ENCODE results near the gene ZNF559. TPM values are rescaled to one million over a fixed set of nuclear protein-coding genes. Genes with fewer than 3 reads are reported as not detected.

ZNF559 gene
- total and polyA plus RNA-seq, 11 donors = 12.3 to 23.4 (median 15.2) TPM

- TF ChIP-seq CTCF (IDR thresholded peaks at IDR 0.05) (no peak), POLR2A (IDR thresholded peaks at IDR 0.05) (no peak)
- no peak overlapping the region for H3K4me3 ChIP-seq
Observed at GRCh38 chr19:9296336-9296735, 27.6 kb upstream of the ZNF559 start.

DNA sequence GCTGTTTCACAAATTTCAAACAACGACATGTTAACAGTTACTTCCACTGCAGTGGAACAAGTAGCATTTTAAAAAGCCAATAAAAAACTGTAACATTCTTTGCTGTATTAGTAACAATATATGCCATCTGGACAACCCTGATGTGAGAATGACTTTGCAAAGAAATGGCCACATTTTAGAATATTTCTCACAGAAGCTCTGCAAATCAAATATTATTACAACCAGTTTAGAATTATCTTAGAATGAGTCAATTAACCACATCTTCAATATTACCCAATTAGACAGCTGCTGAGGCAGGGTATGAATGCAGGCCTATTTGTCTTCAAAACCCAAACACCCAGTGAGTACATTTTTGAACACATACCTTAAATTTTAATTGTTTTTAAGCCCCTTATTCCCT lies 17.5 kb upstream of the ZNF559 start:
- intact Hi-C loops (cut with DNase I) = loop anchor here in 2 of 10 donors (5.0 to 10.0 kb wide), 3 partner anchors 162 to 231 kb away; partner anchors contain the start of genes ZNF426 (in 2 of the 2) and ZNF317 (in 1 of the 2)
- WGBS, 4 donors = 96 to 100% (median 96%) methylated on average over 1 of the region's 1 CpG
- TF ChIP-seq CTCF (IDR thresholded peaks at IDR 0.05) (no peak), POLR2A (IDR thresholded peaks at IDR 0.05) (no peak)

More at GRCh38 chr19:9296336-9296735, 27.6 kb upstream of the ZNF559 start:
- Histone ChIP-seq H3K36me3 (peaks cover 18 to 100% (median 68%) of the 10 kb centered on the region in 9 donors), H3K27me3 (no peaks in the 10 kb centered on the region), H3K27ac (no peak overlapping the region), H3K9me3 (peaks cover 6 to 100% (median 96%) of the 10 kb centered on the region in 12 donors), H3K4me1 (no peaks in the 10 kb centered on the region)
- ATAC-seq (no peak), DNase-seq (no peak)
- intact Hi-C loops (cut with DNase I) = no loop called here
- 64 to 80% (median 75%) methylated on average over 2 of the region's 2 CpGs for WGBS, 4 donors

DNA sequence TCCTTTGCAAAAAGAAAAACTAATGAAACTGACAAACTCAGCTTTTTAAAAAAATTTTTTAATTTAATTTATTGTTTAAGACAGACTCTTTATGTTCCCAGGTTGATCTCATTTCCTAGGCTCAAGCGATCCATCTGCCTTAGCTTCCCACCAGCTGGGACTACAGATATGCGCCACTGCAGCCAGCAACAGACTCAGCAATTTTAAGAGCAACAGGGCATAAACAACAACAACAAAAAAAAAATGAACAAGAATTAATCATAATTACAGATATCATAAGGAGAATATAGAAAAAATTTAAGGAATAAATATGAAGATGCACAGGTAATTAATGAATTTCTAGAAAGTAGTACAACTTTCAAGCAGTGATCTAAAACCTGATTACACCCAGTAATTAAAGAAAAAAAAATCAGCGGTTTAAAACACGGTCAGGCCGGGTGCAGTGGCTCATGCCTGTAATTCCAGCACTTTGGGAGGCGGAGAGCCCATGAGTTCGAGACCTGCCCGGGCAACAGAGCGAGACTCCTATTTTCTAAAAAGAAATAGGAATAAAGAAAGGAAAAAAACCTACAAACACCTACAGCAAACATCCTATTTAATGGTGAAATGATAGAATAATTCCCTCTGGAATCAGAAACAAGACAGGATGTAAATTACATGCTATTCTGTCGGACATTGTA lies 15.7 kb upstream of the ZNF559 start:
- no peaks in the 10 kb centered on the region for H3K27me3 ChIP-seq
- H3K4me3 ChIP-seq = peak overlapping the region in 11 of 12 donors; percentile 50 to 99 (median 97)
- DNase-seq (no peak), ATAC-seq (no peak)
- peaks cover 0 to 24% (median 11%) of the 10 kb centered on the region in 12 donors for H3K4me1 ChIP-seq
- 62 to 72% (median 63%) methylated on average over 10 of the region's 10 CpGs for WGBS, 4 donors
- intact Hi-C loops (cut with DNase I) = loop anchor here in 3 of 10 donors (2.0 to 10.0 kb wide), 4 partner anchors 163 to 313 kb away; partner anchors contain the start of genes ZNF426 (in 2 of the 3), ZNF317 (in 1 of the 3) and ZNF561 (in 1 of the 3)
- peaks cover 0 to 13% (median 0%) of the 10 kb centered on the region in 12 donors for H3K9me3 ChIP-seq
- peaks cover 4 to 29% (median 18%) of the 10 kb centered on the region in 9 donors for H3K36me3 ChIP-seq
- no peak for TF ChIP-seq POLR2A (IDR thresholded peaks at IDR 0.05)
- no peak overlapping the region for H3K27ac ChIP-seq

More for the DNA sequence above, 17.5 kb upstream of the ZNF559 start:
- no peaks in the 10 kb centered on the region for H3K27me3 ChIP-seq
- H3K27ac ChIP-seq = no peak overlapping the region
- ATAC-seq (no peak), DNase-seq (no peak)
- H3K4me1 ChIP-seq = peaks cover 0 to 24% (median 11%) of the 10 kb centered on the region in 12 donors
- peaks cover 0 to 30% (median 7%) of the 10 kb centered on the region in 12 donors for H3K9me3 ChIP-seq
- H3K36me3 ChIP-seq = peaks cover 8 to 47% (median 35%) of the 10 kb centered on the region in 9 donors
- no peak overlapping the region for H3K4me3 ChIP-seq

DNA sequence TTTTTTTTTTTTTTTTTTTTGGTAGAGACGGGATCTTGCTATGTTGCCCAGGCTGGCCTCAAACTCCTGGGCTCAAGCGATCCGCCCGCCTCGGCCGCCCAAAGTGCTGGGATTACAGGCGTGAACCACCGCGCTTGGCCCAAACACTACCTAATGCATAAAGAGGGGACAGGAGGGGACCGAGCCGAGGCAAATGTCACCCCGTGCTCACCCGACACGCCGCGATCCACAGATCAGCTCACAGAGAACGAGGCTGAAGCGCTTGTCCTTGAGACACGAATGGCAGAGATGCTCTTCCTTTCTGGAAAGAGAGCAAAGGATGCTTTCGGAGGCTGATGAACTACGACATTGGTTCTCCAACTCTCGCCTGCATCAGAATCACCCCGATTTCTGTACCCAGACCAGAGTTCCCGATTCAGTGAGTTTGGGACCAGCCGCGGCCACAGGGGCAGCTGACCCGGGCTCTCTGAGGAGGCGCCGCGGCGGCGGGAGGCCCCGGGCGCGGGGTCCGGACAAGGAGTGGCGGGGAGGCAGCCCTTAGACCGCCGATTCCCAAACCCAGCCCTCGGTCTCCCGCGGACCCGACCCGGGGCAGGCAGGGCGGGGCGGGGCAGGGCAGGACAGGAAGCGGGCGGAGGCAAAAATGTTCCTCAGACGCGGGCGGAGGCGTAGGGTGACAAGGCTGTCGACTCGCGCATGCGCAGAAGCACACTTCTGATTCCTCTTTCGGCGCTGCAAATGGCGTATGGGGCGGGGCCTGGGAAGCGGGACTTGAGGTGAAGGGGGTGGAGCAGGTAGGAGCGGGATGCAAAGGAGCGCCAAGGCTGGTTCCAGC lies 14.6 kb upstream of the ZNF559 start, which contains the start of gene ZNF699:
ZNF699 (minus strand) TSS at position 700 of the 835 bp plus-strand sequence. CDS start 4,719 bp downstream, outside the sequence.
- 0 to 1% (median 1%) methylated on average over 36 to 63 of the region's 63 CpGs for WGBS, 4 donors
- Histone ChIP-seq H3K9me3 (peaks cover 0 to 3% (median 0%) of the 10 kb centered on the region in 12 donors), H3K36me3 (peaks cover 3 to 18% (median 6%) of the 10 kb centered on the region in 9 donors), H3K27me3 (no peaks in the 10 kb centered on the region), H3K4me3 (peak within 1 kb of the TSS; percentile 50 to 99 (median 96)), H3K27ac (peak within 1 kb of the TSS; percentile 89 to 99 (median 96)), H3K4me1 (peaks cover 0 to 24% (median 11%) of the 10 kb centered on the region in 12 donors)
- TF ChIP-seq CTCF (IDR thresholded peaks at IDR 0.05) = no peak
- peak in 1 of 2 donors; percentile 83 for TF ChIP-seq POLR2A (IDR thresholded peaks at IDR 0.05)
- DNase-seq = peak; percentile 99 to 100 (median 99)
- intact Hi-C loops (cut with DNase I) = loop anchor here in 3 of 10 donors (1.0 to 10.0 kb wide), 5 partner anchors 15 to 311 kb away; partner anchors contain the start of genes ZNF426 (in 2 of the 3), ZNF559 (in 2 of the 3), ZNF317 (in 1 of the 3) and ZNF561 (in 1 of the 3)
- ATAC-seq = peak; percentile 98 to 99 (median 98)

All from heart left ventricle (tissue), 16 donors.